H1 (cell line): ENCODE results near the gene GXYLT1. TPM values are rescaled to one million over a fixed set of nuclear protein-coding genes. Genes with fewer than 3 reads are reported as not detected.

ENCODE experiments used
- ASH2L ChIP-seq: fragments of 200-600, 300-600 bp; sonication (generic); IDR thresholded peaks from one replicate; pipeline ENCODE4 v1.7.1; 2017; ENCODE audit warnings: low read length
- BRCA1 ChIP-seq: IDR thresholded peaks from 2 replicates; pipeline ENCODE4 v1.6.1; 2012; ENCODE audit warnings: low read depth, low read length, improper control_type of control experiment
- CBX5 ChIP-seq: fragments of 300-800, 300-1000 bp; sonication (generic); IDR thresholded peaks from 2 replicates; pipeline ENCODE4 v1.7.1; 2016; ENCODE audit warnings: antibody characterized with exemption, low read length, low read depth
- CEBPB ChIP-seq: IDR thresholded peaks from 2 replicates; pipeline ENCODE4 v1.6.1; 2012; ENCODE audit warnings: low read depth, low read length
- GABPA ChIP-seq: IDR thresholded peaks from 2 replicates; pipeline ENCODE4 v1.6.1; 2011; ENCODE audit warnings: mild to moderate bottlenecking, low read length, moderate library complexity, borderline replicate concordance; ENCODE audit not compliant: insufficient read depth
- MAFK ChIP-seq: IDR thresholded peaks from 2 replicates; pipeline ENCODE4 v1.6.1; 2012; ENCODE audit warnings: low read depth, mild to moderate bottlenecking, improper control_type of control experiment, low read length
- SIN3A ChIP-seq, 2 experiments: IDR thresholded peaks in 1 of 2; conservative IDR thresholded peaks in 1 of 2; 2 replicates each; pipeline ENCODE4 v1.6.1; 2011 to 2012; ENCODE audit warnings: low read length in 2 of 2, improper control_type of control experiment in 1 of 2, low read depth in 1 of 2, mild to moderate bottlenecking in 1 of 2
- polyA plus RNA-seq, 7 experiments: library from polyadenylated mRNA; depleted of rRNA in 3 of 7; stranded (reverse) in 5 of 7; unstranded in 2 of 7; fragments of >200 nt in 5 of 7; fragments of 200-250 nt in 2 of 7; gene quantifications; 1 replicate in 5 of 7; 2 replicates in 1 of 7; 4 replicates in 1 of 7; pipeline versions ENCODE4 v1.2.1 to v1.2.3, GENCODE V29; 2011 to 2013; ENCODE audit warnings: missing spikeins in 2 of 7, mixed read lengths in 2 of 7
- total RNA-seq: library from RNA; stranded (reverse); fragmentation: NEBNext Ultra II Directional; extraction: Animal tissue kit (Norgen Biotek cat#: 25700); gene quantifications from 2 replicates; pipeline ENCODE4 v1.2.1, GENCODE V29; 2021
- TF ChIP-seq, protein P1 (sequence below): fragments of 300-600 bp; sonication (generic); IDR thresholded peaks from 2 replicates; pipeline ENCODE4 v1.7.1; 2012; ENCODE audit warnings: low read length, moderate library complexity, mild to moderate bottlenecking, inconsistent platforms; ENCODE audit not compliant: insufficient replicate concordance

The GXYLT1 gene
- total and polyA plus RNA-seq, 2 of the 8 experiments (the other 6 are each of a cell fraction or from before 2014, with no cell fraction given), result 3.1 to 10.7 TPM

DNA sequence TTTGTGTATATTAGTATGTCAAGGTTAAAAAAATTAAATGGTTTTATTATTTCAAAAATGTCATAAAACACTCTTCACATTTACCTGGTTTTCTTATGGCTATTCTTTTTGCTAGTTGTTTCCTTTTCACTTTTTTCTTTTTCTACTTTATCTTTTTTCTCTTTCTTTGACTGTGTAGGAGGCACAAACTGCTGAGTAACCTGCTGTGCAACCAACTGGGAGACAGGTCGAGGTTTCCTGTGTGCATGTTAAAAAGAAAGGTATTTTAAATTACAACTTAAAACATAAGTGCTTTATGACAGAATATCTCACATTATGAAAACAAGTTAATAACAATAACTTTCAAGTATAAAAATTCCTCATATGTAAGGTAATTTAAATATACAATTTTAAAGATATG is 16.9 kb upstream of the GXYLT1 start (continued):
- TF ChIP-seq, protein P1, sequence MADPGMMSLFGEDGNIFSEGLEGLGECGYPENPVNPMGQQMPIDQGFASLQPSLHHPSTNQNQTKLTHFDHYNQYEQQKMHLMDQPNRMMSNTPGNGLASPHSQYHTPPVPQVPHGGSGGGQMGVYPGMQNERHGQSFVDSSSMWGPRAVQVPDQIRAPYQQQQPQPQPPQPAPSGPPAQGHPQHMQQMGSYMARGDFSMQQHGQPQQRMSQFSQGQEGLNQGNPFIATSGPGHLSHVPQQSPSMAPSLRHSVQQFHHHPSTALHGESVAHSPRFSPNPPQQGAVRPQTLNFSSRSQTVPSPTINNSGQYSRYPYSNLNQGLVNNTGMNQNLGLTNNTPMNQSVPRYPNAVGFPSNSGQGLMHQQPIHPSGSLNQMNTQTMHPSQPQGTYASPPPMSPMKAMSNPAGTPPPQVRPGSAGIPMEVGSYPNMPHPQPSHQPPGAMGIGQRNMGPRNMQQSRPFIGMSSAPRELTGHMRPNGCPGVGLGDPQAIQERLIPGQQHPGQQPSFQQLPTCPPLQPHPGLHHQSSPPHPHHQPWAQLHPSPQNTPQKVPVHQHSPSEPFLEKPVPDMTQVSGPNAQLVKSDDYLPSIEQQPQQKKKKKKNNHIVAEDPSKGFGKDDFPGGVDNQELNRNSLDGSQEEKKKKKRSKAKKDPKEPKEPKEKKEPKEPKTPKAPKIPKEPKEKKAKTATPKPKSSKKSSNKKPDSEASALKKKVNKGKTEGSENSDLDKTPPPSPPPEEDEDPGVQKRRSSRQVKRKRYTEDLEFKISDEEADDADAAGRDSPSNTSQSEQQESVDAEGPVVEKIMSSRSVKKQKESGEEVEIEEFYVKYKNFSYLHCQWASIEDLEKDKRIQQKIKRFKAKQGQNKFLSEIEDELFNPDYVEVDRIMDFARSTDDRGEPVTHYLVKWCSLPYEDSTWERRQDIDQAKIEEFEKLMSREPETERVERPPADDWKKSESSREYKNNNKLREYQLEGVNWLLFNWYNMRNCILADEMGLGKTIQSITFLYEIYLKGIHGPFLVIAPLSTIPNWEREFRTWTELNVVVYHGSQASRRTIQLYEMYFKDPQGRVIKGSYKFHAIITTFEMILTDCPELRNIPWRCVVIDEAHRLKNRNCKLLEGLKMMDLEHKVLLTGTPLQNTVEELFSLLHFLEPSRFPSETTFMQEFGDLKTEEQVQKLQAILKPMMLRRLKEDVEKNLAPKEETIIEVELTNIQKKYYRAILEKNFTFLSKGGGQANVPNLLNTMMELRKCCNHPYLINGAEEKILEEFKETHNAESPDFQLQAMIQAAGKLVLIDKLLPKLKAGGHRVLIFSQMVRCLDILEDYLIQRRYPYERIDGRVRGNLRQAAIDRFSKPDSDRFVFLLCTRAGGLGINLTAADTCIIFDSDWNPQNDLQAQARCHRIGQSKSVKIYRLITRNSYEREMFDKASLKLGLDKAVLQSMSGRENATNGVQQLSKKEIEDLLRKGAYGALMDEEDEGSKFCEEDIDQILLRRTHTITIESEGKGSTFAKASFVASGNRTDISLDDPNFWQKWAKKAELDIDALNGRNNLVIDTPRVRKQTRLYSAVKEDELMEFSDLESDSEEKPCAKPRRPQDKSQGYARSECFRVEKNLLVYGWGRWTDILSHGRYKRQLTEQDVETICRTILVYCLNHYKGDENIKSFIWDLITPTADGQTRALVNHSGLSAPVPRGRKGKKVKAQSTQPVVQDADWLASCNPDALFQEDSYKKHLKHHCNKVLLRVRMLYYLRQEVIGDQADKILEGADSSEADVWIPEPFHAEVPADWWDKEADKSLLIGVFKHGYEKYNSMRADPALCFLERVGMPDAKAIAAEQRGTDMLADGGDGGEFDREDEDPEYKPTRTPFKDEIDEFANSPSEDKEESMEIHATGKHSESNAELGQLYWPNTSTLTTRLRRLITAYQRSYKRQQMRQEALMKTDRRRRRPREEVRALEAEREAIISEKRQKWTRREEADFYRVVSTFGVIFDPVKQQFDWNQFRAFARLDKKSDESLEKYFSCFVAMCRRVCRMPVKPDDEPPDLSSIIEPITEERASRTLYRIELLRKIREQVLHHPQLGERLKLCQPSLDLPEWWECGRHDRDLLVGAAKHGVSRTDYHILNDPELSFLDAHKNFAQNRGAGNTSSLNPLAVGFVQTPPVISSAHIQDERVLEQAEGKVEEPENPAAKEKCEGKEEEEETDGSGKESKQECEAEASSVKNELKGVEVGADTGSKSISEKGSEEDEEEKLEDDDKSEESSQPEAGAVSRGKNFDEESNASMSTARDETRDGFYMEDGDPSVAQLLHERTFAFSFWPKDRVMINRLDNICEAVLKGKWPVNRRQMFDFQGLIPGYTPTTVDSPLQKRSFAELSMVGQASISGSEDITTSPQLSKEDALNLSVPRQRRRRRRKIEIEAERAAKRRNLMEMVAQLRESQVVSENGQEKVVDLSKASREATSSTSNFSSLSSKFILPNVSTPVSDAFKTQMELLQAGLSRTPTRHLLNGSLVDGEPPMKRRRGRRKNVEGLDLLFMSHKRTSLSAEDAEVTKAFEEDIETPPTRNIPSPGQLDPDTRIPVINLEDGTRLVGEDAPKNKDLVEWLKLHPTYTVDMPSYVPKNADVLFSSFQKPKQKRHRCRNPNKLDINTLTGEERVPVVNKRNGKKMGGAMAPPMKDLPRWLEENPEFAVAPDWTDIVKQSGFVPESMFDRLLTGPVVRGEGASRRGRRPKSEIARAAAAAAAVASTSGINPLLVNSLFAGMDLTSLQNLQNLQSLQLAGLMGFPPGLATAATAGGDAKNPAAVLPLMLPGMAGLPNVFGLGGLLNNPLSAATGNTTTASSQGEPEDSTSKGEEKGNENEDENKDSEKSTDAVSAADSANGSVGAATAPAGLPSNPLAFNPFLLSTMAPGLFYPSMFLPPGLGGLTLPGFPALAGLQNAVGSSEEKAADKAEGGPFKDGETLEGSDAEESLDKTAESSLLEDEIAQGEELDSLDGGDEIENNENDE, result no peak
- TF ChIP-seq CEBPB (no peak), MAFK (no peak), SIN3A (conservative IDR thresholded peaks at IDR 0.05 in 1 of 2, IDR thresholded peaks at IDR 0.05 in 1 of 2; ENCODE audit: low read depth in 1 of 2, low read length in 2 of 2) (no peak), BRCA1 (no peak), GABPA (no peak), CBX5 (no peak), ASH2L (no peak)
